ENCODE results near the gene PODXL2.

The PODXL2 gene

DNA sequence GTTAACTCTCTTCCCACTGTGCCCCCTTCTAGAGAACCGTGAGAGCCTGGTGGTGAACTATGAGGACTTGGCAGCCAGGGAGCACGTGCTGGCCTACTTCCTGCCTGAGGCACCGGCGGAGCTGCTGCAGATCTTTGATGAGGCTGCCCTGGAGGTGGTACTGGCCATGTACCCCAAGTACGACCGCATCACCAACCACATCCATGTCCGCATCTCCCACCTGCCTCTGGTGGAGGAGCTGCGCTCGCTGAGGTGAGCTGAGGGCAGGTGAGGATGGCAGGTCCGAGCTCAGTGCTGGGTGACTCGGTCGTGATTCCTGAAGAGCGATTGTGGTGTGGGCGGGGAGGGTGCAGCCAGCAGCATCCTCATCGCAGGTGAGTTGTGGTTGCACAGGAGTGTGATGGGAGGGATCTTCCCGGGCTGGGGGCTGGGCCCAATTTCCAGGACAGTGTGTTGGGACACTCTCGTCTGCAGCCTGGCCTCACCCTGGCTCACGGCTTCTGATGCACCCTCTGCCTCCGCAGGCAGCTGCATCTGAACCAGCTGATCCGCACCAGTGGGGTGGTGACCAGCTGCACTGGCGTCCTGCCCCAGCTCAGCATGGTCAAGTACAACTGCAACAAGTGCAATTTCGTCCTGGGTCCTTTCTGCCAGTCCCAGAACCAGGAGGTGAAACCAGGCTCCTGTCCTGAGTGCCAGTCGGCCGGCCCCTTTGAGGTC is 22.7 kb upstream of the PODXL2 start:
- DNase-seq (ENCODE audit: low spot score), result no peak

DNA sequence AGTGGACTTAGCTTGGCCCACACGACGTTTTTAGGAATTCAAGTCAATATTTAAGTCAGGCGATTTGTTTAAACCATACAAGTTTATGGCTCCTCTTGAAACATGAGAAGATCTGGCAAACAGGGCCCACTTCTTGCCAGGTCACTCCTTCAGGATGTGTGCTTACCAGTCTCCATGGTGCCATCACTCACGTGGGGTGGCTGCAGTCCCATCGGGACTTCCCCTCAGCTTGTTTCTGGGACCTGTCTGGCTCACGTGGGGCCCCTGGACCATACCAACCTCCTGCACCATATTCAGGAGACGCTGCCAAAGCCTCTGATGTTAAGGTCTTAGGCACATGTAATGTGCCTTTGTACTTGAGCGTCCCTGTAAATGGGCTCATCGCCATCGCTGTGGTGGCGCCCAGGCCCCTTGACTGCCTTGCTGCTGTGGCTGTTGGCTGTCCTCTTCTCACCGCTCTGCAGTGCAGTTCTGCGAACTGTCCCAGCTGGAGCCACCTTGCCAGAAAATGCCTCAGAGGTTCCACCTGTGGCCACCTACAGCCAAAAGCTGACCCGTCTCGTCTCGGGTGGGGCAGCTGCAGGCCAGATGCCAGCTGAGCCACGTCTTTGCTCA is 21.9 kb upstream of the PODXL2 start:
- DNase-seq (ENCODE audit: low spot score), result no peak

DNA sequence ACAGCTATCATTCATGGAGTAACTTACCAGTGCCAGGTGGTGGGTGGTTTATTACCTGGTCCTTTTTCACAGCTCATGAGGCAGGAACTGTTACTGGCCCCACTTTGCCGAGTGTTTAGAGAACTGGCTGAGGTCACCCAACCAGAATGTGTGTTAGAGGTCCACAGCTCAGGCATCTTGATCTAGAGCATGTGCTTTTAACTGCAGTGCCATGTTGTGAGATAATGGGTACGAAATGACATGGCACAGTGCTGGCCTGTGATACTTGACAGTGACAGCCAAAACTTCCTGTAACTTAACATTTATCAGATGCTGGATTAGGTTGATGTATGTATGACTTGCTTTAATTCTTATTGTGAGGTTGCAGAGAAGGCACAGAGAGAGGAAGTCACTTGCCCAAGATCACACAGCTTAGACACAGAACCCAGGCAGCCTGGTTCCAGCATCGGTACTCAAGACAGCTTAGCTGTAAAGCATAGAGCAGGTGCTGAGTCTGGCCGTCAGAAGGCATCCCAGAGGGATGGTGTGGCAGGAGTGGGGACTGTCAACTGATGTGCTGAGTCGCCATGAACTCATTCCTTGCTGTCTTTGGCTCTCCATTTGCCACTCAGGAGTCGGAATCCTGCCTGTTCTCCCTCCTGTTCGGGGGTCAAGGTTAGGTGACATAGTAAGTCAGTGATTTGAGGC is 21.2 kb upstream of the PODXL2 start:
- no peak for DNase-seq (ENCODE audit: low spot score)

DNA sequence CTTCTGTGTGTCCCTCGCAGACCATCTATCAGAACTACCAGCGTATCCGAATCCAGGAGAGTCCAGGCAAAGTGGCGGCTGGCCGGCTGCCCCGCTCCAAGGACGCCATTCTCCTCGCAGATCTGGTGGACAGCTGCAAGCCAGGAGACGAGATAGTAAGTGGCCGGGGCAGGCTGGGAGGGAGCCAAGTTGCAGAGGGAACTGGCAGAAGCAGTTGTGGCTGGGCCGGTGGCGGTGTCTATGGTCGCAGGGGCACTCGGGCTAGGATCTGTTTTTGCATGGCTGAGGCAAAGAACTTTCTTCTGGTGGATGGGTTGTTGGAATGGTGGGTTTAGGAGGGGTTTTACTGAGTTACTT is 20.6 kb upstream of the PODXL2 start:
- DNase-seq (ENCODE audit: low spot score), result no peak

DNA sequence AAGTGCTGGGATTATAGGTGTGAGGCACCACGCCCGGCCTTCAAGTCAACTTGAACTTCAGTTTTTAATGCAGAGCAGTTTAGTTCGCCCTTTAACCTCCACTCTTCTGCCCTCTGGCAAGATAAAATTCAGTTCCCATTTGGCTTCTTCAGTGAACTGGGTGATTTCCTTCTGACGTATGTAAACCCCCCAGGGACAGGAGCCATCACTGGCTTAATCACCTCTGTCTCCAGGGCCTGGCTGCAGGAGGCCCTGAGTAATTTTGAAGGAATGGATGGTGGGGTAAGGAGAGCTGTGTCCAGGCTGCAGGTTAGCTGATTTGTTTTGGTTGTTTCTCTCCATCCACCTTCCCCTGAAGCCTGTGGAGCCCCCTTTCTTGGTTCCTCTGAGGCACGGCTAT is 18.9 kb upstream of the PODXL2 start:
- DNase-seq (ENCODE audit: low spot score), result no peak

DNA sequence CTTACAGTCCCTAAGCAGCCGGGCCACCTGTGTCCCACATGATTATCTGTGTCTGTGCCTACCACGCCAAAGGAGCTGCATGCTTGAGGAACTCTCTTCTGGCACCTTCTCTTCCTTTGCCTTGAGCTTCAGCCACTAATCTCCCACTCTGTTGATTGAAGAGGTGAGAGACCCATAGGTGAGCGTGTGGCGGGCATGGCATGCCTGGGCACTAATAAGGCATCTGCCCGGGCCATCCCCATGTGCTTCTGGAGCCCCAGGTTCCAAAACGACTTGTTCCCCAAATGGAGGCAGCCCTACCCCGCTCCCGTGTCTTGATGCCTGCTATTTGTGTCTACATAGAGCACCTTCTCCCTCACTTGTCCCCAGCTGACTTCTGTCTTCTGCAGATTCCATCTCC is 17.7 kb upstream of the PODXL2 start:
- DNase-seq (ENCODE audit: low spot score), result no peak

DNA sequence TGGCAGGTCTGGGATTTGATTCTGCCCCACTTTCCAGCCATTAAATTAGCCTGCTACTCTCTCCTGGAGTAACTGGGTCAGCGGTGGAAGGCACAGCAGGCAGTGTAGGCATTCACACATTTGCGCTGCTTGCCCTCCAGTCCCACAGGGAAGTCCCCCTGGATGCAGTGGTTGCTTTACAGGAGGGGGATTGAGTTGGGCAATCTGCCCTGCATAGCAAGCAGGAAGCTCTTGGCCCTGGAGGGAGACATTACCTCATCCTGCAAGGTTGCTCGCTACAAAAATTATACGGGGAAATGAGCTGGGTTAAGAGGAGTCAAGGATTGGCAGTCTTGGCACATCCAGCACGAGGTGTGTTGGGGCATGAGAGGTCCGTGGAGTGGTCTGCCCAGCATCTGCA is 16.0 kb upstream of the PODXL2 start:
- no peak for DNase-seq (ENCODE audit: low spot score)

DNA sequence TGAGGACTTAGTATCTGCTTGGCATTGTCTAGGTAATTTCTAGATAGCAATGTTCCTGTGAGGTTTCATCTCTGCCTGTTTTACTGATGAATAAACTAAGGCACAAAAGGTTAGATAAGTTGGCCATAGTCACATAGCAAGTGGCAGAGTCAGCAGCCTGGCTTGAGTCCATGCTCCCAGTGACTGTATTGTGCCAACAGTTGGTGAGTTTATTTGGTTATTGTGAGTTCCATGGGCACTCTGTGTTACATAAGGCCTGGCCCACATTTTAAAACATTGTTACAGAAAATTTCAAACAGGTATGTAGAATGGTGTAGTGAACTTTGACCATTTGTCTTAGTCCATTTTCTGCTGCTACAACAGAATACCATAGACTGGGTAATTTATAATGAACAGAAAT is 15.6 kb upstream of the PODXL2 start:
- peak; percentile 35 for DNase-seq (ENCODE audit: low spot score)

DNA sequence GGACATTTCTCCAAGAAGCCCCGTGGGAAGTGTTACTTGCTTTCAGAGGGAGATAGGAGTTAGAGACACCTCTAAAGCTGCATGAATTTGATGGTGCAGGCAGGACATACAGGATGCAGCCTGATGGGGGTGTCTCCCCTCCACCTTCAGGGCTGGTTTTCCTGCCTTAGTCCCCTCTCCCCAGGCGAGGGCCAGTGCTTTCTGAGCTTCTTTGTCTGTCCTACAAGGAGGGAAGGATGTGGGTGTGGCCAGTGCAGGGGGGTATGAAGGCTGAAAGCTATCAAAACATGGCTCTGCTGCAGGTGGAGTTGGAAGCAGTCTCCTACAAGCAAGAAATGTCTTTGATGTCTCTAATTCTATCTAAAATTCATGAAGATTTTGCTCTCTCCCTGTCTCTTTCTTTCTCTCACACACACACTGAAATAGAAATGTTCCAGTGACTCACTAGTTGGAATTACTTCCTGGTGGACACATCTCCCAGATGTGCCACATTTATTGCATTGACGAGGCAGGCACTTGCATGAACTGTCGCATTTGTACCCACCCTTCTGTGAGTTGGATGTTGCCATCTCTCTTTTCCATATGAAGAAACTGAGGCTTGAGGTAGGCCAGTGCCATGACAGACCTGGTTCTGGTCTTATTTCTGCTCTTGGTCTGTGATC is 13.9 kb upstream of the PODXL2 start:
- no peak for DNase-seq (ENCODE audit: low spot score)

DNA sequence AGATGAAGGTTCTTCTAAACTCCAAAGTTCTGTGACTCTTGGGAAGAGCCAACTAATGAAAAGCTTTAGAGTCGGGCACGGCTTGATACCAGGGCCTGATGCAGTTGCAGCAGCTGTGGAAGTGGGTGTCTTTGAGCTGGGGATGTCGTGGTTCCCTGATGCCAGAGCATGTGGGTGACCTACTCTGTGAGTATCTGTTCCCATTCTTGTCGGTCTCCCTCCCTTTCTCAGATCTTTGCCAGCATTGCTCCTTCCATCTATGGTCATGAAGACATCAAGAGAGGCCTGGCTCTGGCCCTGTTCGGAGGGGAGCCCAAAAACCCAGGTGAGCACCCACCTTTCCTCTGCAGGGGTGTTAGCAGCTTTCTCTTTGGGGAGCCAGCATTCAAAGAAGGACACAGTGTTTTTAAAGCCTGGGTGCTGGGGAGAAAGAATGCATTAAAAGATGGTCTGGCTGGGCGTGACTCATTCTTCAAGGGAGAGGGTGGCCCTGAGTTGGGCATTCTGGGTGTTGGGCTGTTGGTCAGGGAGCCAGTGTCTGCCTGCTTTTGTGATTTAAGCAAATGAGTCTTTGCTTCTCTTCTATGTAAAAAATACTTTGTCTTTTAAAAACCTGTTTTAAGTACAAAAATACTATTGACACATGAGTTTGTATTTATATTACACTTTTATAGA is 13.2 kb upstream of the PODXL2 start:
- DNase-seq (ENCODE audit: low spot score), result no peak

DNA sequence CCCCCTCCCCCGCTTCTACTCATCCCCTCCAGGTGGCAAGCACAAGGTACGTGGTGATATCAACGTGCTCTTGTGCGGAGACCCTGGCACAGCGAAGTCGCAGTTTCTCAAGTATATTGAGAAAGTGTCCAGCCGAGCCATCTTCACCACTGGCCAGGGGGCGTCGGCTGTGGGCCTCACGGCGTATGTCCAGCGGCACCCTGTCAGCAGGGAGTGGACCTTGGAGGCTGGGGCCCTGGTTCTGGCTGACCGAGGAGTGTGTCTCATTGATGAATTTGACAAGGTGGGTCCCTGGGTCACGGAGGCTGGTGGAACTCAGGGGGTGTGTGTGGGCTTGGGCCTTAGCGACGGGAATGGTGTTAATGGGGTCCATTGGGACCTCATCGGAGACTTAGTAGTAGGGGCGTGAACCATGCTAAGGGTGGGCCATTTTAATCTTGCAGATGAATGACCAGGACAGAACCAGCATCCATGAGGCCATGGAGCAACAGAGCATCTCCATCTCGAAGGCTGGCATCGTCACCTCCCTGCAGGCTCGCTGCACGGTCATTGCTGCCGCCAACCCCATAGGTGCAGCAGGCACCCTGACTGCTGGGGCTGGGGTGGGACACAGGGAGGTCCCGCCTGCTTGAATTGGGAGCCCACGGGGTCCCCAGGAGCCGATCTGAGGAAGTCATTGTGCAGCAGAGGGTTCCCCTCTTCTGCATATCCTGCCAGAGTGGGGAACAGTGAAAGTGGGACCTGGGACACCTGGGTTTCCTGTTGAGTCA is 12.0 kb upstream of the PODXL2 start:
- no peak for DNase-seq (ENCODE audit: low spot score)

DNA sequence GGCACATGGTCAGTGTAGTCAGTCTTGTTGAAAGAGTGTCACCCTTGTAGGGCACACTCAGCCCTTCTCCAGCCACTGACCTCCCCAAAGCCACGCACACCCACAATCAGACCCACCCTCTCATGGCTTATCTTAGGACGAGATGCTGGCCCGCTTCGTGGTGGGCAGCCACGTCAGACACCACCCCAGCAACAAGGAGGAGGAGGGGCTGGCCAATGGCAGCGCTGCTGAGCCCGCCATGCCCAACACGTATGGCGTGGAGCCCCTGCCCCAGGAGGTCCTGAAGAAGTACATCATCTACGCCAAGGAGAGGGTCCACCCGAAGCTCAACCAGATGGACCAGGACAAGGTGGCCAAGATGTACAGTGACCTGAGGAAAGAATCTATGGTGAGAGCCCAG is 10.1 kb upstream of the PODXL2 start:
- DNase-seq (ENCODE audit: low spot score), result no peak

DNA sequence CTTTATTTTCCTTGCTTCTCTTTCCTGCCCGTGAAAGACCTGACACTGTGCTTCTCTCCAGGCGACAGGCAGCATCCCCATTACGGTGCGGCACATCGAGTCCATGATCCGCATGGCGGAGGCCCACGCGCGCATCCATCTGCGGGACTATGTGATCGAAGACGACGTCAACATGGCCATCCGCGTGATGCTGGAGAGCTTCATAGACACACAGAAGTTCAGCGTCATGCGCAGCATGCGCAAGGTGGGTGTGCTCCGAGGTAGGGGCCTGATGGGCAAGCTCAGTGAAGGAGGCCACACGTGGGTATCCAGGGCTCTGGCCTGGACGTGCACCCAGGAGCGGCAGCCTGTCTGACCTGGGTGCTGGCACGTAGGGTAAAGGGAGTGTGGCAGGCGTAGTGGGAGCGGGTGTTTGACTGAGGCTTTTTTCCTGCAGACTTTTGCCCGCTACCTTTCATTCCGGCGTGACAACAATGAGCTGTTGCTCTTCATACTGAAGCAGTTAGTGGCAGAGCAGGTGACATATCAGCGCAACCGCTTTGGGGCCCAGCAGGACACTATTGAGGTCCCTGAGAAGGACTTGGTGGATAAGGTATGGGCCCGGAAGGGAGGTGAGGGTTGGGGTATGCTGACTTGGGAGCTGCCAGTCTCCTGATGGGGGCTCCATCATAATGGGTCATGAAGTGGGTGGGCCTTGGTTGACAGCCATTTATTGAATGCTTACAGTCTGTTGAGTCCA is 8.2 kb upstream of the PODXL2 start:
- no peak for DNase-seq (ENCODE audit: low spot score)

DNA sequence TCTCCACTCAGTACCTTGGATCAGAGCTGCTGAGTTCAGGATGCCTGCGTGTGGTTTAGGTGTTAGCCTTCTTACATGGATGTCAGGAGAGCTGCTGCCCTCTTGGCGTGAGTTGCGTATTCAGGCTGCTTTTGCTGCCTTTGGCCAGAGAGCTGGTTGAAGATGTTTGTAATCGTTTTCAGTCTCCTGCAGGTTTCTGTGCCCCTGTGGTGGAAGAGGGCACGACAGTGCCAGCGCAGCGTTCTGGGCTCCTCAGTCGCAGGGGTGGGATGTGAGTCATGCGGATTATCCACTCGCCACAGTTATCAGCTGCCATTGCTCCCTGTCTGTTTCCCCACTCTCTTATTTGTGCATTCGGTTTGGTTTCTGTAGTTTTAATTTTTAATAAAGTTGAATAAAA is 7.0 kb upstream of the PODXL2 start:
- no peak for DNase-seq (ENCODE audit: low spot score)

DNA sequence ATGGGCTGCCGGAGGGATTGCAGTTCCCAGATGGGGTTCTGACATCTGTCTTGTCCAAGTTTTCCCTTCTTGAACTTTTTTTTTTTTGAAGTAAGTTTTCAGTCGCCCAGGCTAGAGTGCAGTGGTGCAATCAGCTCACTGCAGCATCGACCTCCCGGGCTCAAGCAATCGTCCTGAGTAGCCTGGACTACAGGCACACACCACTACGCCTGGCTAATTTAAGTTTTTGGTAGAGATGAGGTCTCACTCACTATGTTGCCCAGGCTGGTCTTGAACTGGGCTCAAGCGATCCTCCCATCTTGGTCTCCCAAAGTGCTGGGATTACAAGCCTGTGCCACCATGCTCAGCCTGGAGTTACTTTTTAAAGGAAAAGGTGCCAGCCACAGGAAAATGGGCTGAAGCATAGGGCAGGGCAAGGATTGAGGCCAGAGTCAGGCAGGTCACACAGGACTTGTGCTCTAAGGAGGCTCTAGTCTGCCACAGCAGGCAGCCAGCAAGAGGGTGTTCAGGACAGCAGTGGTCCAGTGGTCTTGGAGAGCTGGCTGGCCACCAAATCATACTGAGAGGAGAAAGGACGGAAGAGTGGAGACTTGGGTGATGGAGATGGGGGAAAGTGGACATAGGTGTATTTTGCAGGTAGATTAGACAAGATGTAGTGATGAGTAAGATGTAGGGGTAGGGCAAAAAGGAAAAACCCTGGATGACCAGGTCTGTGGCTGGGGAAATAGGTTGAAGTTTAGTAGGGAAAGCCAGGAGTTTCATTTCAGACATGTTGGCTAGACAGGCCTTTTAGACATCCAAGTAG is 6.0 kb upstream of the PODXL2 start:
- no peak for DNase-seq (ENCODE audit: low spot score)

DNA sequence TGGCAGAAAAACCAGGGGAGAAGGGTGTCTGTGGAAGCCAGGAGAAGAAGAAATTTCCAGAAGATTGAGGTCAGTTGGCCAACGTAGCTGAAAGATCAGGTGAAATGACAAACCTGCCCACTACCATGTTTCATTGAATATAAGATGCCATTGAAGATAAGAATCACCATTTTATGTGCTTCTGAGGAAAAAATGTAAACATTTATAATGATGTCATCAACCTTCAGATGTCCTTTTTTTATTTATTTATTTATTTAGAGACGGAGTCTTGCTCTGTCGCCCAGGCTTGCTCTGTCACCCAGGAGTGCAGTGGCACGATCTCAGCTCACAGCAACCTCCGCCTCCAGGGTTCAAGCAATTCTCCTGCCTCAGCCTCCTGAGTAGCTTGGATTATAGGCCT is 4.9 kb upstream of the PODXL2 start:
- no peak for DNase-seq (ENCODE audit: low spot score)

DNA sequence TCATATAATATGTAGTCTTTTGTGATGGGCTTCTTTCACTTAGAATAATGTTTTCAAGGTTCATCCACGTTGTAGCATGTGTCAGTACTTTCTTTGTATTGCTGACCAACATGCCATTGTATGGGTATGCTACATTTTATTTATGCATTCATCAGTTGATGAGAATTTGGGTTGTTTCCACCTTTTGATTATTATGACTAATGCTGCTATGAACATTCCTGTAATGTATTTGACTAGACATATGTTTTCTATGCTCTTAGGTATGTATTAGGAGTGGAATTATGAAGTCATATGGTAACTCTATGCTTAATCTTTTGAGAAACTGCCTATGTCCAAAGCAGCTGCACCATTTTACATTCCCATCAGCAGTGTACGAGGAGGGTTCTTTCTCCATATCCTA is 3.2 kb upstream of the PODXL2 start:
- DNase-seq (ENCODE audit: low spot score), result no peak

DNA sequence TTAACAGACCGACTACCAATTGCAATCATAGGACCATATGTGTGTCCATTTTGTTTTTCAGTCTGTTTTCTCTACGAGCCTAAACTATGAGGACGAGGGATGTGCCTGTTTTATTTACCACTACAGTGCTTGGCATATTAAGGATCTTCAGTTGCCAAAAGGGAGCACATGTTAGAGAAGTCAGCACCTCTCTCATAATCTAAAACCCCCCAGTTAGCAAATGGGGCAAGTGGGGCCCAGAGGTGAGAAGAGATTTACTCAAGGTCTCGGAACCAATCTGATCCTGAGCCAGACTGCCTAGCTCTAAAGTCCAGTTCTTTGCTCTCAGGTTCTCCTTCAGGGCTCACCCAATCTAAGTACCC is 578 bp upstream of the PODXL2 start:
- DNase-seq (ENCODE audit: low spot score), result no peak

DNA sequence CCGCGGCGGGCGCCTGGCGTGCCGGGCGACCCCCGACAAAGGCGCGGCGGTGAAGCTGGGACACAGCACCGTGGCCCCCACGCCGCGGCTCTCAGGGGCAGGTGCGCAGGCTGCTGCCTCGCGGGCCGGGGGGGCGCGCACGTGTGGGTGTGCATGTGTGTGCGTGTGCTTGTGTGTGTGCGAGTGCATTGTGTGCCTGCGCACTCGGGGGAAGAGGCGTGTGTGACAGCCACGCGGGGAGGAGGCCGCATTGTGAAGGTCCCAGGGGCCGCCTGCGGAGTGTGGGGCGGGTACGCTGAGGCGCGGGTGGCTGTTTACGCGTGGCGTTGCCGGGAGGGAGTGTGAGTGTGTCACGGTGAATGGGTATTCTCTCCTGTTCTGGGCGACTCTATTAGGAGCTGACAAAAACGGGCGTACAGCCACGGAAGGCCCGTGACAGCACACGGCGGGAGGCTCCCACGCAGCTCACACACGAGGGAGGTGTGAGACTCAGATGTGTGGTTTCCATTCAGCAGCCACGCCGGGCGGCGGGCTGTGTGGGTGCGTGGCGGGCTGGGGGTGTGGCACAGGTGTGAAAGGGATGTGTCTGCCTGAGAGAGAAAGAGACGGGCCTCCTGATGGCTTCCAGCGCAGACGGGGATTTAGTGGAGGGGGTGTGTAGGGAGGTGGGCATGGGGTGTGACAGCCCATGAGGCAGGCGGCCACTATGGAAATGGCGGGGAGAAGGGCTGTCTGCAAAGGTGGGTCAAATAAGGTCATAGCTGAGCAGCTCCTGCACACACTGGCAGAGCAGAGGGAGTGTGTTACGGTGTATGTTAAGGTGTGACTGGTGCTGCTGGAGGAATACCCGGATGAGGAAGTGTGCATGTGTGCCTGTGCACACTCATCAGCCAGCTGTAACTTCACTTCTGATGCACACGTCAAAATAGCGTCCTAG is 750 bp downstream of the PODXL2 start:
- DNase-seq (ENCODE audit: low spot score), result no peak
